ENCODE data around the gene CDH4.

The CDH4 gene

DNA sequence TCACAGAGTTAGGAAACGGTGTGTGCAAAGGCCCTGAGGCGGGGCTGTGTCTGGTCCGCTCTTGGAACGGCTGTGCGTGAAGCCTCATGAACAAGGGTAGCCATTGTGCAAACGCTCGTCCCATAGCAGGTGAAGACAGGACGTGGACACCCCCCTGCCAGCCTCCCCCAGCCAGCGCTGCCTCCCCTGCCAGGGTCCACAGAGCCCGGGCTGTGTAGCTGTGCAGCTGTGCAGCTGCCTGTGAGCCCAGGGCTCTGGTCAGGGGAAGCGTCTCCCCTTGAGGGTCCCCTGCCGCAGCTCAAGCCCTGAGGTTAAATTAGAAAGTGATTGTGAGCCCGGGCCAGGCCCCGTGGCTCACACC is 674.2 kb downstream of the CDH4 start:
- DNase-seq (ENCODE audit: insufficient read length, low spot score), result no peak
- TF ChIP-seq POLR2A (IDR thresholded peaks at IDR 0.05; ENCODE audit: low read depth, low read length), result no peak
- no peak for FAIRE-seq

DNA sequence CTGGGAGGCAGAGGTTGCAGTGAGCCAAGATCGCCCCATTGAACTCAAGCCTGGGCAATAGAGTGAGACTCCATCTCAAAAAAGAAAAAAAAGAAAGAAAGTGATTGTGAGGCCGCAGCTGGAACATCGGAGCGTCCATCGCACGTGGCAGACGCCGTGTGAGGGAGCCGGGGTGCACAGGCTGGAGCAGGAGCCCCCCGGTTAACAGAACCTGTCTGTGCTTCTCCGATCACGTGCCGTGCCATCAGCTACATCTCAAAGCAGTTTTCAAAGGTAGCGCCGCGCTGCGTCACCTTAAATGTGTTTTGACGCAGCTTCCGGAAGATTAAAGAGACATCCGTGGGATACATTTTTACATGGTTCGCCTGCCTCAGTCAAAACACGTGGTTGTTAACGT is 674.7 kb downstream of the CDH4 start:
- no peak for DNase-seq (ENCODE audit: insufficient read length, low spot score)
- no peak for TF ChIP-seq POLR2A (IDR thresholded peaks at IDR 0.05; ENCODE audit: low read depth, low read length)
- FAIRE-seq, result no peak

DNA sequence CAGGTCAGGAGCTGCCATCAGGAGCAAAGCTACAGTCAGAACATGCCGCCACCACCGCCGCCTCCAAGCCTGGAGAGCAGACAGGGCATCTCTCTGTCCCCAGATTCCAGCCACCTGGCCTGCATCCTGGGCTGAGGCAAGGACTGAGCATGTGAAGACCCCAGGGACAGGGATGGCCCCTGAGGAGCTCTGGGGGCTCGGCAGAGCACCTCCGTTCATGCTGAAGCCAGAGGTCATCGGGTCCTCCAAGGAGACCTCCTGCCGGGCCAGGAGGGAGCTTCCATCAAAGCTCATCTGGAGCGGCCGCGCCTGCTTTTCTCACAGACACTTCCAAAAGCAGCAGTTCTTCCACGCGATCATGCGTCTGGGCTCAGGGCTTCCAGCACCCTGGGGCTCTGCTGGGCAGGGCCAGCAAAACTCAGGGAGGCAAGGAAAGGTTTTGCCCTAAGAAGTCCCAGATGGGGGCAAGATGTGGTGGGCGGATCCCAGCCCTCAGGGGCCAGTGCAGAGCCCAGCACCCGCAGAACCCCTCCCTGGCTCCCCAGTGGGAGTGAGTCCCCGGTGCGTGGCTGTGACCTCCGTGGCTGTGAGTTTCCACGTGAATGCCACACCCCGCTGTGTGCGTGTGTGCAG is 675.2 kb downstream of the CDH4 start:
- no peak for TF ChIP-seq POLR2A (IDR thresholded peaks at IDR 0.05; ENCODE audit: low read depth, low read length)
- FAIRE-seq, result no peak
- DNase-seq (ENCODE audit: insufficient read length, low spot score), result no peak

DNA sequence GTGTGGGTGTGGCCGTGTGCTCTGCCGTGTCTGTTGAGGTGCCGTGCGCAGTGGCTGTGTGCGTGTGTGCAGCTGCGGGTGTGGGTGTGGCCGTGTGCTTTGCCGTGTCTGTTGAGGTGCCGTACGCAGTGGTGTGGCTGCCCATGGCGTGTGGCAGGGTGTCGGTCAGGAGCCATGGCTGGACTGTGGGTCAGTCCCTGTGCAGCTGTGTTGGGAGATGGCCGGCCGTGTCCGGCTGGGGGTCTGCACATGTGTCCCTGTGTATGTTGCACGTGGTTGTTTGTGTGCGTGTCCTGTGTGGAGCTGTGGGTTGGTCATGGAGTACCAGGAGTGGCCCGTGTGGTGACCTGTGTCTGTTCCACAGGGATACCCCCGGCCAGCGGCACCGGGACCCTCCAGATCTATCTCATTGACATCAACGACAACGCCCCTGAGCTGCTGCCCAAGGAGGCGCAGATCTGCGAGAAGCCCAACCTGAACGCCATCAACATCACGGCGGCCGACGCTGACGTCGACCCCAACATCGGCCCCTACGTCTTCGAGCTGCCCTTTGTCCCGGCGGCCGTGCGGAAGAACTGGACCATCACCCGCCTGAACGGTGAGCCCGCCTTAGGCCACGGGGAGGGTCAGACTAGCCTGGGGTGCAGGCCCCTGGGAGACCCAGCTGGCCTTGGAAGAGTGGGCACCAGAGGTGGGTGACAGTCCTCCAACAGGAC is 675.9 kb downstream of the CDH4 start:
- no peak for TF ChIP-seq POLR2A (IDR thresholded peaks at IDR 0.05; ENCODE audit: low read depth, low read length)
- DNase-seq (ENCODE audit: insufficient read length, low spot score) (no peak), FAIRE-seq (no peak)

- TF ChIP-seq POLR2A (IDR thresholded peaks at IDR 0.05; ENCODE audit: low read depth, low read length), result no peak
- FAIRE-seq (no peak), DNase-seq (ENCODE audit: insufficient read length, low spot score) (no peak)
Observed at GRCh38 chr20:61929561-61929960, 677.5 kb downstream of the CDH4 start.

DNA sequence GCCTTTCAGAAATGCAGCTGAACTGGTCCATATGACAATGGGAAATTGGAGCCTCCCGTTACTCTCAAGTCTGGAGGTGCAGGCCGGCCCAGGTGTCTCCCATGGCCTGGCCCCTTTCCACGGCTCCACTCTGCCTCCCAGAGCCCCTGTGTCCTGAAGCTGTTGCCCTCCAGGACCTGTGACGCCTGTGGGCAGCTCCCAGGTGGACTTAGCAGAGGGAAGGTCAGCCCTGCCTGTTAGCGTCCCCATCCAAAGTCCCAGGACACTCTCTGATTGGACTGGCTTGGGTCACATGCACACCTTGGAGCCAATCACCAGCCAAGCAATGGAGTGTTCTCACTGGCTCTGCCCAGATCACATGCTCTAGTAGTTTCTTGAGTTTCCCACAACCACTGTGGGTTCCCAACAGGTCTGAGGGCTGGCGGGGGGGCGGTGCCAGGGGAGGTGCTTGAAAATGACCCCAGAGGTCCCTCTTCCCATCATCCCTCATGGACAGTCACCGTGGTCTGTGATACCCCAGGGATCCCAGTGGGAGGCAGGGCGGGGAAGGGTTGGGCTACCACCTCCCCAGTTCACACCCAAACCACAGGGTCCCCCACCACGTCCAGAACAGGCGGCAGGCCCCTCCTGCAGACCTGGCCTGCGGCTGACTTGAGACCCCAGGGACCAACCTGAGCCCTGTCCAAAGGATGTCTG is 678.1 kb downstream of the CDH4 start:
- DNase-seq (ENCODE audit: insufficient read length, low spot score), result no peak
- no peak for FAIRE-seq
- TF ChIP-seq POLR2A (IDR thresholded peaks at IDR 0.05; ENCODE audit: low read depth, low read length), result no peak

DNA sequence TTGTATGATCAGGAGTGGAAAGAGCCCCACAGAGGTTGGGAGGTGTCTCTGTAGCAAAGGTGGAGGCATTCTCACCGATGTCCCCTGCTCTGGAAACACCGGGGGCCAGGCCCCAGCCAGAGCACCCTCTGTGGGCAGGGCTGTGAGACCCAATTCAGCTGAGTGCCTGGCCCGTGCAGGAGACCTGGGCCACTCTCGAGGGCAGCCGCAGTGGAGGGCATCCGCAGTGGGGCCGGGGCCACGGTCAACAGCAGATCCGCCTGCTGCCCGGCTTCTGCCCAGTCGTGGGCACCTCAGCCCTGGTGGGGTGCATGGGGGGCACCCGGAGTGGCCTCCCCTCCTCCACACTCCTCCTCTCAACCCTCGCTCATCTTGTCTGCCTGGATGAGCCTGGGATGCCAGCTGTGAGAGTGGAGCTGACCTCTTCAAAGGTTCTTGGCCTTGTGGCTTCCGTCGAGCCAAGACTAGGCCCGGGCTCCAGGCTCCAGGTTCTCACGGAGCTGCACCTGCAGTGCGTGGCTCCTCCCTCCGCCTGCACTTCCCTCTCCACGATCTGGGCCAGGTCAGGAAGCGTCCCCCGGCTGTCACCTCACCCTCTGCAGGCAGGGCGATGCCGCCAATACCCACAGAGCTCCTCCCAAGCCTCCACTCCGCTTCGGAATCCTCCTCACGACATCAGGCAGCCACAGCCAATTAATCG is 678.9 kb downstream of the CDH4 start:
- no peak for DNase-seq (ENCODE audit: insufficient read length, low spot score)
- no peak for TF ChIP-seq POLR2A (IDR thresholded peaks at IDR 0.05; ENCODE audit: low read depth, low read length)
- FAIRE-seq, result no peak

DNA sequence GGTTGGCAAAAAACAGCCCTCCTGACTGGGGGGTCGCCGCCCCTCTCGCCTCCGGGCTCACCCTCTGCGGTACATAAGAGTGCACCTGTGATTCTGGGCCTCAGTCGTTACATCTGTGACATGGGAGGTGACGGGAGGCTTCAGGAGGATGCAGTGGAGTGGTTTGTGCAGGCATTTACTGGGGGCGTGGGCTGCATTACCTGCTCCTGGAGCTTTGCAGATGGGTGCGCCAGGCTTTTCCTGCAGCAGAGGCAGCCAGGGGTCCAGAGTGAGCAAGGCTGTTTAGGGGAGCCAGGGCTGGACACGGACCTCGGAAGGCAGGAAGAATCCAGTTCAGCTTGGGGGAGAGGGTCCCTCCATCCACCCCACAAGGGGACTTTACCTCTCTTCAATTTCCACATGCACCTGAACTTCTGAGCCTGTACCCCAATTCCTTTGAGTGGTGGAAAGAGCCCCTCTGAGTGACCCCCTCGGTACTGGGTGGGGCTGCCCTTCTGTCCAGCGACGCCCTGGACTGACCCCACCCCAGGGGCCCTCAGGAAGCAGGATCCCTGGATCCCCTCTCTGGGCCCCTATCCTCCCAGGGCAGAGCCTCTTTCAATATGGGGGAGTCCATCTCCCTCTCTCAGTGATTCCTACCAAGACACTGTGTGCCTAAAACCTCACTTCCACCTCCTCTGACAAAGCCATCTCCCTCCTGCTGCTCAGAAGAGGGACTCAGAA is 679.6 kb downstream of the CDH4 start:
- DNase-seq (ENCODE audit: insufficient read length, low spot score) (no peak), FAIRE-seq (no peak)
- TF ChIP-seq POLR2A (IDR thresholded peaks at IDR 0.05; ENCODE audit: low read depth, low read length), result no peak

DNA sequence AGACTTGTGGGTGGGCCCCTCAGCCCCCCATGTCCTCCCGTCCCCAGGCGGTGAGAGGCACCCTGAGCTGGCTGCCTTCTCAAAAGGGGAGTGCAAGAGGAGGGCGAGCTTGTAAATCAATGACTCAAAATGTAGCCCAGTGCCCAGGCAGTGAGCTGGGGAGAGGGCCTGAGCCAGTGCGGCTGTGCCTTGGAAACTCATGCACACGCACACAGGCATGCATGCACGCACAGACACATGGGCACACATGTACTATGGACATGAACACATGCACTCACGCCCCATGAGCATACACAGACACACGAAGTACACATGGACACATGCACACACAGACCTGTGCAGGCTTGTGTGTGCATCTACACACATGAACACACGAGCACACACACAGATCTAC is 680.1 kb downstream of the CDH4 start:
- no peak for TF ChIP-seq POLR2A (IDR thresholded peaks at IDR 0.05; ENCODE audit: low read depth, low read length)
- DNase-seq (ENCODE audit: insufficient read length, low spot score) (no peak), FAIRE-seq (no peak)

- DNase-seq (ENCODE audit: insufficient read length, low spot score) (no peak), FAIRE-seq (no peak)
- no peak for TF ChIP-seq POLR2A (IDR thresholded peaks at IDR 0.05; ENCODE audit: low read depth, low read length)
Observed at GRCh38 chr20:61932711-61933480, 680.8 kb downstream of the CDH4 start.

GRCh38 chr20:61933481-61933950 is 681.5 kb downstream of the CDH4 start:
- DNase-seq (ENCODE audit: insufficient read length, low spot score) (no peak), FAIRE-seq (no peak)
- no peak for TF ChIP-seq POLR2A (IDR thresholded peaks at IDR 0.05; ENCODE audit: low read depth, low read length)

DNA sequence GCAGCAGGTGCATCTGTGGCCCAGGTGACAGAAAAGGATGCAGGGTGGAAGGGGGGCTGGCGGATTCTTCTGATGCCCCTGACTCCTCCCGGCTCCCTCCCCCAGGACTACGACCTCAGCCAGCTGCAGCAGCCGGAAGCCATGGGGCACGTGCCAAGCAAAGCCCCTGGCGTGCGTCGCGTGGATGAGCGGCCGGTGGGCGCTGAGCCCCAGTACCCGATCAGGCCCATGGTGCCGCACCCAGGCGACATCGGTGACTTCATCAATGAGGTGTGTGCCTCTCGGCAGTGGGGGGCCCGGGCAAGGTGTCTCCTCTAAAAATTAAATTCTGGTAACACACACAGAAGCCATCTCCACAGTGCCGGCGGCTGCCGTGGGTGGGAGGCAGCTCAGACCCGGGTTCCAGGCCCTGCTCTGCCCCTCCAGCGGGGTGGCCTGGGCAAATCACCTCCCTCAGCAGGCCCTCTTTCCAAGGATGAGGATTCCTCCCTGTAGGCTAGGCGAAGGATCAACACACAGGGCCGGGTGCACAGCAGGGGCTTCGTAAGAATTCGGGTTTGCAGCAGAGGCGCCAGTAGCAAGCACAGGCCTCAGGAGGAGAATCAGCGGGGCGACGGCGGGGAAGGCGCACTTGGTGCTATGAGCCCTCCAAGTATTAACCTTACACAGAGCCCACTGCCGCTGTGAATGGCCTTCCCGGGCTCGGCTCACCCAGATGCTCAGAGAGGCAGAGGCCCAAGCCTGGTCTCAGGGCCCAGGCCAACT is 682.1 kb downstream of the CDH4 start:
- no peak for FAIRE-seq
- DNase-seq (ENCODE audit: insufficient read length, low spot score), result no peak
- TF ChIP-seq POLR2A (IDR thresholded peaks at IDR 0.05; ENCODE audit: low read depth, low read length), result no peak

Measured in H54 (cell line).